GM10266 (cell line): ENCODE measurements around the gene GPR151.

Source experiments
- DNase-seq: peaks from one replicate; pipeline ENCODE4 v3.0.0; 2012; ENCODE audit errors: extremely low spot score
- CTCF ChIP-seq: IDR thresholded peaks from 2 replicates; pipeline ENCODE4 v1.5.1; 2012; ENCODE audit warnings: mild to moderate bottlenecking, low read depth; ENCODE audit not compliant: control insufficient read depth, insufficient read depth; ENCODE audit errors: missing control alignments

Gene GPR151

GRCh38 chr5:146521403-146522106 is 5.6 kb upstream of the GPR151 start:
- TF ChIP-seq CTCF = no peak
- DNase-seq = no peak

- TF ChIP-seq CTCF = no peak
These were observed 4.7 kb upstream of the GPR151 start for GRCh38 chr5:146520731-146521130.

GRCh38 chr5:146519554-146519953 is 3.6 kb upstream of the GPR151 start:
- DNase-seq = no peak
- TF ChIP-seq CTCF = no peak

More at GRCh38 chr5:146520731-146521130, 4.7 kb upstream of the GPR151 start:
- DNase-seq = no peak

DNA sequence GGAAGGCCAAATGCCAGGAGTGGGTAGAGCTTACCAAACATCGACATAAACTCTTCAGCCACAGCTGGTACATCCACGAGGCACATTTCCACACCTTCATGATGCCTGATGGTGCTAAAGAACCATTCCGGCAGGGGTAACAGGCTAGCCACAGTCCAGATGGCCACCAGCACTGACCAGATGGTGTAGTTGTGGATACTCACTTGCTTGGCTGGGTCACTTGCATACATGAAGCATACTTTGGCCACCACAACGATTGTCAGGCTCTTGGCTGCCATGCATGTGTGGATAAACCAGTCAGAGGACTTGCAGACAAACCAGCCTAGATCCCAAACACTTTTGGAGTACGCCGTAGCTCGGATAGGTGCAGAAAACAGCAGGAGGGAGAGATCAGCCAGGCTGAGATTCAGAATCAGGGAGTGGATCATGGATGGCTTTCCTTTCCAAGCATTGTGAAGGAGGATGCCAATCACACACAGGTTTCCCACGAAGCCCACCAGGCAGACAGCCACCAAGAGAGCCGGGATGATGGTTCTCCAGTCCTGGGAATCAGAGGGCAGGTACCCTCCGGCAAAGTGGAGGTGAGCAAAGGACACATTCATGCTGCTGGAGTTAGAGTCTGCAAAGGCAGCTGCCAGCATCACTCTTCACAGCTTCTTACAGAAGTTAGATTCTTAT is 378 bp downstream of the GPR151 start:
- TF ChIP-seq CTCF = no peak
- no peak for DNase-seq

- DNase-seq = no peak
- TF ChIP-seq CTCF = no peak
These were observed 1.4 kb downstream of the GPR151 start for GRCh38 chr5:146514575-146514974.

DNA sequence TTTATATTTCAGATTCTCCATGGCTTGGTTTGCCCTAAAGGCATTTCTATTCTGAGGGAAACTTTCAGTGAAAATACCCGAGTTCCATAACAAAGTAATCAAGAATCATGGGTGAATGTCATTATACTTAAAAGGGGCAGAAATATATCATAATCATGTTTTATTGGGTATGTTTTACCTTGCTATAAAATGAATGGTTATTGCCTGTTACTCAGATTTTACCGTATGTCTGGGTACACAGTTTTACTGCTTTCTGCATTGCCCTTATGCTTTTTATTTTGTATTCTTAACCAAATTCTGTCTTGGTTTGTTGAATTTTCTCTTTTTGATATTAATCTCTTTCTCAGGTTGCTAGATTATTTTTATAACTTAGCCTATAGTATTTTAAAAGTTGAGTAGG is 2.5 kb downstream of the GPR151 start:
- no peak for DNase-seq
- no peak for TF ChIP-seq CTCF

DNA sequence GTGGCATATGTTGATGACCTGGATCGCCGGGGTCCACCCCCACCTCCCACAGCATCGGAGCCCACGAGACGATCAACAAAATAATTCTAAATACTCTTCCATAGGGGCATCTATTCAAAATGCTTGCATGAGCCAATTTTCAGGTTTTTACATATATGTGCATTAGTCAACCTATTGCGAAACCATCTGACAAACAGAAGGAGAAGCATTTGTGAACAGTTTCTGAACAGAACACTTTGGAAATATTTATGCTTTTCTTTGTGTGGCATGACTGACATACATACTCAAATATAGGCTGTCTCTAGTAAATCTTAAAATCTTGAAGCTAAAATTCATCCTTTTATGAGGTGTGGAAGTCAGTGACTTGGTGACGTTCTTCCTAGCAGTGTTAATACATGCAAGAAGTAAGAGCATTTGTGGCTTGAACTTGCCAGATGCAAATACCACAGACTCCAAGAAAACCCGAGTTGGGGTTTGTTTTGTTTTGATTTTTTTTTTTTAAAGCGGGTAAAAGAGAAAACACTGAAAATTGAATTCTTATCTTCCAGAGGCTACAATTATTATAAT is 5.3 kb downstream of the GPR151 start:
- no peak for TF ChIP-seq CTCF
- DNase-seq = no peak
